Prostate gland (tissue), 2 donors: ENCODE measurements around the gene STAT3. TPM values are rescaled to one million over a fixed set of nuclear protein-coding genes. Genes with fewer than 3 reads are reported as not detected.
A peak's percentile ranks its signal among the peaks of the same experiment; 100 is the strongest.

Experiments
- DNase-seq: peaks from one replicate; pipeline ENCODE4 v3.0.0-alpha.2; 2019; ENCODE audit warnings: low spot score
- H3K27ac ChIP-seq, 2 donors: fragments of 200-600 bp; sonication (generic); 2 replicates each; pipeline ENCODE4 v1.5.1; 2017 to 2019
- H3K27me3 ChIP-seq: fragments of 200-600 bp; sonication (generic); replicated peaks from 2 replicates; pipeline ENCODE4 v1.5.1; 2019; ENCODE audit not compliant: insufficient read depth
- H3K36me3 ChIP-seq, 2 donors: fragments of 200-600 bp; sonication (generic); 1 replicate in 1 of 2; 2 replicates in 1 of 2; pipeline versions ENCODE4 v1.5.1 to v1.8.1; 2017 to 2019
- H3K4me1 ChIP-seq: fragments of 200-600 bp; sonication (generic); replicated peaks from 2 replicates; pipeline ENCODE4 v1.5.1; 2019
- H3K4me3 ChIP-seq, 2 donors: fragments of 200-600 bp; sonication (generic); 2 replicates each; pipeline ENCODE4 v1.5.1; 2017 to 2019
- H3K9me3 ChIP-seq: fragments of 200-600 bp; sonication (generic); 2 replicates; pipeline ENCODE4 v1.5.1; 2017
- CTCF ChIP-seq, 4 experiments: fragments of 200-600 bp in 2 of 4; fragments of 450-650 bp in 2 of 4; sonication (generic) in 2 of 4; IDR thresholded peaks; 1 replicate in 3 of 4; 2 replicates in 1 of 4; pipeline ENCODE4 v1.5.1; 2016 to 2019; ENCODE audit warnings: antibody characterized with exemption in 4 of 4, mild to moderate bottlenecking in 2 of 4, moderate library complexity in 2 of 4
- POLR2A ChIP-seq: fragments of 450-650 bp; IDR thresholded peaks from one replicate; pipeline ENCODE4 v1.6.1; 2016; ENCODE audit warnings: antibody characterized with exemption, mild to moderate bottlenecking
- POLR2AphosphoS5 ChIP-seq: sonication (generic); formaldehyde crosslinking; IDR thresholded peaks from one replicate; pipeline ENCODE4 v1.6.1; 2017; ENCODE audit warnings: antibody characterized with exemption
- WGBS: methylation state at CpG from one replicate; pipeline ENCODE4 v1.1.5; 2018; 5-methylcytosine and 5-hydroxymethylcytosine counted together
- intact Hi-C: fragments of 100-400 bp; cut with DNase I; formaldehyde crosslinking; loops from one replicate; pipeline ENCODE4 v1.14.2; 2022
- total RNA-seq, 2 donors: library from RNA; depleted of rRNA; stranded (reverse); fragments of >200 nt; gene quantifications; one replicate each; pipeline ENCODE4 v1.1.0, GENCODE V29; 2016

The STAT3 gene
- total RNA-seq, 2 donors from 2014 or later = 188 to 230 TPM

- peaks cover 3% of the 10 kb centered on the region for H3K4me1 ChIP-seq
- H3K36me3 ChIP-seq = no peaks in the 10 kb centered on the region
- H3K27ac ChIP-seq = no peak overlapping the region
- H3K9me3 ChIP-seq = no peaks in the 10 kb centered on the region
- DNase-seq = no peak
- no peak overlapping the region for H3K4me3 ChIP-seq
- intact Hi-C loops = no loop called here
- 80% methylated on average over 6 of the region's 6 CpGs for WGBS
- no peaks in the 10 kb centered on the region for H3K27me3 ChIP-seq
- no peak for TF ChIP-seq POLR2AphosphoS5
- no peak for TF ChIP-seq CTCF (IDR thresholded peaks at IDR 0.05)
- TF ChIP-seq POLR2A = no peak
Observed at GRCh38 chr17:42282478-42283080, 105.7 kb downstream of the STAT3 start.

- Histone ChIP-seq H3K4me3 (no peak overlapping the region), H3K27me3 (no peaks in the 10 kb centered on the region), H3K4me1 (peaks cover 1% of the 10 kb centered on the region), H3K27ac (no peak overlapping the region), H3K36me3 (no peaks in the 10 kb centered on the region), H3K9me3 (no peaks in the 10 kb centered on the region)
- no peak for DNase-seq
- 60% methylated on average over 7 of the region's 7 CpGs for WGBS
- TF ChIP-seq POLR2A (no peak), POLR2AphosphoS5 (no peak), CTCF (IDR thresholded peaks at IDR 0.05) (no peak)
- intact Hi-C loops = no loop called here
Observed at GRCh38 chr17:42281571-42282096, 106.6 kb downstream of the STAT3 start.

GRCh38 chr17:42279776-42280630 is 108.2 kb downstream of the STAT3 start:
- Histone ChIP-seq H3K27ac (no peak overlapping the region), H3K4me1 (no peaks in the 10 kb centered on the region), H3K27me3 (no peaks in the 10 kb centered on the region), H3K4me3 (no peak overlapping the region), H3K36me3 (no peaks in the 10 kb centered on the region), H3K9me3 (no peaks in the 10 kb centered on the region)
- TF ChIP-seq POLR2A = no peak
- no peak for TF ChIP-seq CTCF (IDR thresholded peaks at IDR 0.05)
- TF ChIP-seq POLR2AphosphoS5 = no peak
- DNase-seq = no peak
- intact Hi-C loops = no loop called here
- WGBS = 96% methylated on average over 4 of the region's 4 CpGs

- WGBS = 63% methylated on average over 6 of the region's 6 CpGs
- no peaks in the 10 kb centered on the region for H3K36me3 ChIP-seq
- H3K27me3 ChIP-seq = no peaks in the 10 kb centered on the region
- intact Hi-C loops = no loop called here
- no peak overlapping the region for H3K4me3 ChIP-seq
- no peaks in the 10 kb centered on the region for H3K4me1 ChIP-seq
- no peaks in the 10 kb centered on the region for H3K9me3 ChIP-seq
- no peak for TF ChIP-seq POLR2A
- no peak for DNase-seq
- peak overlapping the region in 1 of 2 donors; percentile 79 for H3K27ac ChIP-seq
Observed at GRCh38 chr17:42277342-42277712, 110.9 kb downstream of the STAT3 start.

GRCh38 chr17:42276609-42277341 is 111.5 kb downstream of the STAT3 start:
- WGBS = 2% methylated on average over 43 of the region's 44 CpGs
- no peaks in the 10 kb centered on the region for H3K4me1 ChIP-seq

More at GRCh38 chr17:42276609-42277341, 111.5 kb downstream of the STAT3 start:
- Histone ChIP-seq H3K27ac (peak overlapping the region; percentile 79 to 86), H3K27me3 (no peaks in the 10 kb centered on the region), H3K9me3 (no peaks in the 10 kb centered on the region), H3K4me3 (peak overlapping the region; percentile 88), H3K36me3 (no peaks in the 10 kb centered on the region)
- intact Hi-C loops = no loop called here
- TF ChIP-seq POLR2AphosphoS5 (no peak), CTCF (IDR thresholded peaks at IDR 0.05) (no peak), POLR2A (no peak)
- DNase-seq = no peak
